ENCODE results near the gene SEMA3D.

DNA sequence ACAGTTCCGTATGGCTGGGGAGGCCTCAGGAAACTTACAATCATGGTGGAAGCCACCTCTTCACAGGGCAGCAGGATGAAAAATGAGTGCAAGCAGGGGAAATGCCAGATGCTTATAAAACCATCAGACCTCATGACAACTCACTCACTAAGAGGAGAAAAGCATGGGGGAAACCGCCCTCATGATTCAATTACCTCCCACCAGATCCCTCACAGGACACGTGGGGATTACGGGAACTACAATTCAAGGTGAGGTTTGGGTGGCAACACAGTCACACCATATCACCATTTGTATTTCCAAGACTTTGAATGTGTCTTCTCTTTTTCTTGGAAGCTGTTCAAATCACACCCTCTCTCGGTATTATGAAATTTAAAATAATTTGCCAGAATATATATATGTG lies 80.1 kb downstream of the SEMA3D start:
- TF ChIP-seq, protein P1, sequence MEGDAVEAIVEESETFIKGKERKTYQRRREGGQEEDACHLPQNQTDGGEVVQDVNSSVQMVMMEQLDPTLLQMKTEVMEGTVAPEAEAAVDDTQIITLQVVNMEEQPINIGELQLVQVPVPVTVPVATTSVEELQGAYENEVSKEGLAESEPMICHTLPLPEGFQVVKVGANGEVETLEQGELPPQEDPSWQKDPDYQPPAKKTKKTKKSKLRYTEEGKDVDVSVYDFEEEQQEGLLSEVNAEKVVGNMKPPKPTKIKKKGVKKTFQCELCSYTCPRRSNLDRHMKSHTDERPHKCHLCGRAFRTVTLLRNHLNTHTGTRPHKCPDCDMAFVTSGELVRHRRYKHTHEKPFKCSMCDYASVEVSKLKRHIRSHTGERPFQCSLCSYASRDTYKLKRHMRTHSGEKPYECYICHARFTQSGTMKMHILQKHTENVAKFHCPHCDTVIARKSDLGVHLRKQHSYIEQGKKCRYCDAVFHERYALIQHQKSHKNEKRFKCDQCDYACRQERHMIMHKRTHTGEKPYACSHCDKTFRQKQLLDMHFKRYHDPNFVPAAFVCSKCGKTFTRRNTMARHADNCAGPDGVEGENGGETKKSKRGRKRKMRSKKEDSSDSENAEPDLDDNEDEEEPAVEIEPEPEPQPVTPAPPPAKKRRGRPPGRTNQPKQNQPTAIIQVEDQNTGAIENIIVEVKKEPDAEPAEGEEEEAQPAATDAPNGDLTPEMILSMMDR (IDR thresholded peaks at IDR 0.05) = no peak
- TF ChIP-seq ZFX (IDR thresholded peaks at IDR 0.05; ENCODE audit: borderline replicate concordance) = no peak

All from 22Rv1 (cell line).